Central memory CD8-positive, alpha-beta T cell (primary cell): Measurements from ENCODE around the gene PLCB1.

Experiments used
- ATAC-seq: fragments of 150-1000 bp; cut with Tn5 transposase; replicated peaks from 2 replicates; pipeline ENCODE4 v1.10.0; 2022; ENCODE audit warnings: mild to moderate bottlenecking, moderate FRiP score, moderate number of reproducible peaks; ENCODE audit not compliant: poor library complexity, severe bottlenecking; ENCODE audit errors: extremely low read depth
- DNase-seq, 2 donors: peaks; one replicate each; pipeline ENCODE4 v3.0.0; 2021; ENCODE audit warnings: low spot score in 2 of 2
- H3K27ac Mint-ChIP-seq: one replicate; pipeline ENCODE4 v1.8.0; 2022; ENCODE audit warnings: low read depth, mild to moderate bottlenecking, moderate library complexity, mixed read lengths
- H3K27me3 Mint-ChIP-seq: one replicate; pipeline ENCODE4 v1.8.0; 2022; ENCODE audit warnings: mixed read lengths
- H3K36me3 Mint-ChIP-seq: one replicate; pipeline ENCODE4 v1.8.0; 2022; ENCODE audit warnings: mild to moderate bottlenecking, moderate library complexity, mixed read lengths; ENCODE audit not compliant: insufficient read depth
- H3K4me1 Mint-ChIP-seq: one replicate; pipeline ENCODE4 v1.8.0; 2022; ENCODE audit warnings: mixed read lengths
- H3K4me3 Mint-ChIP-seq: one replicate; pipeline ENCODE4 v1.8.0; 2022; ENCODE audit warnings: mild to moderate bottlenecking, moderate library complexity, mixed read lengths
- H3K9me3 Mint-ChIP-seq: one replicate; pipeline ENCODE4 v1.8.0; 2022; ENCODE audit warnings: mixed read lengths

PLCB1 gene

GRCh38 chr20:8212286-8212685 lies 80.2 kb downstream of the PLCB1 start:
- Mint-ChIP-seq H3K4me1 (peaks cover 50% of the 10 kb centered on the region), H3K36me3 (peaks cover 5% of the 10 kb centered on the region), H3K27ac (no peak overlapping the region), H3K27me3 (no peaks in the 10 kb centered on the region), H3K9me3 (no peaks in the 10 kb centered on the region), H3K4me3 (no peak overlapping the region)
- ATAC-seq: no peak
- DNase-seq: no peak

- Mint-ChIP-seq H3K27me3 (no peaks in the 10 kb centered on the region), H3K4me3 (peak overlapping the region; percentile 73), H3K9me3 (no peaks in the 10 kb centered on the region), H3K27ac (peak overlapping the region; percentile 83), H3K36me3 (peaks cover 5% of the 10 kb centered on the region), H3K4me1 (peaks cover 47% of the 10 kb centered on the region)
- ATAC-seq (no peak), DNase-seq (no peak)
These were observed 81.2 kb downstream of the PLCB1 start for GRCh38 chr20:8213270-8213669.

- Mint-ChIP-seq H3K4me3 (peak overlapping the region; percentile 73), H3K36me3 (peaks cover 5% of the 10 kb centered on the region), H3K4me1 (peaks cover 39% of the 10 kb centered on the region), H3K27me3 (no peaks in the 10 kb centered on the region), H3K27ac (peak overlapping the region; percentile 83), H3K9me3 (no peaks in the 10 kb centered on the region)
- DNase-seq: no peak
- ATAC-seq: peak; percentile 91
These were observed 81.9 kb downstream of the PLCB1 start for GRCh38 chr20:8213831-8214587.

- ATAC-seq (no peak), DNase-seq (no peak)
- no peaks in the 10 kb centered on the region for H3K27me3 Mint-ChIP-seq
- H3K9me3 Mint-ChIP-seq: no peaks in the 10 kb centered on the region
- H3K4me3 Mint-ChIP-seq: no peak overlapping the region
- H3K36me3 Mint-ChIP-seq: peaks cover 5% of the 10 kb centered on the region
- peak overlapping the region; percentile 83 for H3K27ac Mint-ChIP-seq
- peaks cover 44% of the 10 kb centered on the region for H3K4me1 Mint-ChIP-seq
These were observed 83.3 kb downstream of the PLCB1 start for GRCh38 chr20:8215361-8215781.

GRCh38 chr20:8216375-8217200 lies 84.5 kb downstream of the PLCB1 start:
- DNase-seq (no peak), ATAC-seq (no peak)
- Mint-ChIP-seq H3K27me3 (no peaks in the 10 kb centered on the region), H3K4me1 (peaks cover 37% of the 10 kb centered on the region), H3K4me3 (no peak overlapping the region), H3K27ac (no peak overlapping the region), H3K36me3 (peaks cover 3% of the 10 kb centered on the region), H3K9me3 (no peaks in the 10 kb centered on the region)

GRCh38 chr20:8218861-8219260 lies 86.8 kb downstream of the PLCB1 start:
- no peak overlapping the region for H3K4me3 Mint-ChIP-seq
- no peak overlapping the region for H3K27ac Mint-ChIP-seq
- no peaks in the 10 kb centered on the region for H3K9me3 Mint-ChIP-seq
- DNase-seq: no peak
- no peaks in the 10 kb centered on the region for H3K27me3 Mint-ChIP-seq
- H3K4me1 Mint-ChIP-seq: peaks cover 27% of the 10 kb centered on the region
- no peak for ATAC-seq
- H3K36me3 Mint-ChIP-seq: peaks cover 2% of the 10 kb centered on the region

- H3K4me1 Mint-ChIP-seq: peaks cover 21% of the 10 kb centered on the region
- no peak overlapping the region for H3K4me3 Mint-ChIP-seq
- ATAC-seq: no peak
- H3K36me3 Mint-ChIP-seq: no peaks in the 10 kb centered on the region
- no peak overlapping the region for H3K27ac Mint-ChIP-seq
- DNase-seq: no peak
- H3K9me3 Mint-ChIP-seq: no peaks in the 10 kb centered on the region
- no peaks in the 10 kb centered on the region for H3K27me3 Mint-ChIP-seq
These were observed 87.3 kb downstream of the PLCB1 start for GRCh38 chr20:8219403-8219802.

- no peak overlapping the region for H3K4me3 Mint-ChIP-seq
- H3K9me3 Mint-ChIP-seq: no peaks in the 10 kb centered on the region
- no peak for DNase-seq
- no peak for ATAC-seq
- H3K4me1 Mint-ChIP-seq: peaks cover 17% of the 10 kb centered on the region
- H3K36me3 Mint-ChIP-seq: peaks cover 2% of the 10 kb centered on the region
- no peak overlapping the region for H3K27ac Mint-ChIP-seq
- H3K27me3 Mint-ChIP-seq: no peaks in the 10 kb centered on the region
These were observed 88.7 kb downstream of the PLCB1 start for GRCh38 chr20:8220716-8221115.

GRCh38 chr20:8221887-8222419 lies 89.9 kb downstream of the PLCB1 start:
- peaks cover 13% of the 10 kb centered on the region for H3K4me1 Mint-ChIP-seq
- peaks cover 2% of the 10 kb centered on the region for H3K36me3 Mint-ChIP-seq
- ATAC-seq (no peak), DNase-seq (no peak)
- H3K27ac Mint-ChIP-seq: no peak overlapping the region
- H3K27me3 Mint-ChIP-seq: no peaks in the 10 kb centered on the region
- H3K4me3 Mint-ChIP-seq: no peak overlapping the region
- H3K9me3 Mint-ChIP-seq: no peaks in the 10 kb centered on the region

GRCh38 chr20:8223091-8223870 lies 91.2 kb downstream of the PLCB1 start:
- Mint-ChIP-seq H3K4me3 (no peak overlapping the region), H3K27ac (no peak overlapping the region), H3K9me3 (no peaks in the 10 kb centered on the region), H3K36me3 (peaks cover 2% of the 10 kb centered on the region), H3K27me3 (no peaks in the 10 kb centered on the region), H3K4me1 (peaks cover 16% of the 10 kb centered on the region)
- DNase-seq (no peak), ATAC-seq (no peak)

GRCh38 chr20:8225658-8226057 lies 93.6 kb downstream of the PLCB1 start:
- Mint-ChIP-seq H3K27ac (no peak overlapping the region), H3K27me3 (no peaks in the 10 kb centered on the region), H3K9me3 (no peaks in the 10 kb centered on the region), H3K4me3 (no peak overlapping the region), H3K4me1 (peaks cover 10% of the 10 kb centered on the region), H3K36me3 (peaks cover 2% of the 10 kb centered on the region)
- ATAC-seq: no peak
- DNase-seq: no peak

GRCh38 chr20:8226106-8226505 lies 94.0 kb downstream of the PLCB1 start:
- Mint-ChIP-seq H3K27ac (no peak overlapping the region), H3K4me3 (no peak overlapping the region)
- no peak for ATAC-seq

More at GRCh38 chr20:8226106-8226505, 94.0 kb downstream of the PLCB1 start:
- H3K4me1 Mint-ChIP-seq: peaks cover 10% of the 10 kb centered on the region
- peaks cover 2% of the 10 kb centered on the region for H3K36me3 Mint-ChIP-seq
- no peaks in the 10 kb centered on the region for H3K9me3 Mint-ChIP-seq
- no peaks in the 10 kb centered on the region for H3K27me3 Mint-ChIP-seq
- no peak for DNase-seq
